Thyroid gland (tissue), 4 donors: ENCODE data around the gene NUDT16L1. TPM values are rescaled to one million over a fixed set of nuclear protein-coding genes. Genes with fewer than 3 reads are reported as not detected.

Experiments used
- DNase-seq, 2 donors: peaks; one replicate each; pipeline ENCODE4 v3.0.0-alpha.2; 2019
- H3K27ac ChIP-seq, 3 donors: fragments of 200-600 bp; sonication (generic); 1 replicate in 2 of 3; 2 replicates in 1 of 3; pipeline ENCODE4 v1.5.1; 2016 to 2019; ENCODE audit warnings: mild to moderate bottlenecking in 1 of 3, moderate library complexity in 1 of 3
- H3K27me3 ChIP-seq: fragments of 200-600 bp; sonication (generic); one replicate; pipeline ENCODE4 v1.5.1; 2019
- H3K36me3 ChIP-seq, 2 donors: fragments of 200-600 bp; sonication (generic); one replicate each; pipeline ENCODE4 v1.5.1; 2016 to 2019
- H3K4me1 ChIP-seq, 2 donors: fragments of 200-600 bp; sonication (generic); one replicate each; pipeline ENCODE4 v1.5.1; 2017 to 2019
- H3K4me3 ChIP-seq, 3 donors: fragments of 200-600 bp; sonication (generic); replicated peaks in 1 of 3; 1 replicate in 2 of 3; 2 replicates in 1 of 3; pipeline ENCODE4 v1.5.1; 2016; ENCODE audit warnings: mild to moderate bottlenecking in 1 of 3
- H3K9me3 ChIP-seq: fragments of 200-600 bp; sonication (generic); one replicate; pipeline ENCODE4 v1.5.1; 2017
- CTCF ChIP-seq, 6 experiments: fragments of 200-600 bp in 3 of 6; fragments of 450-650 bp in 3 of 6; sonication (generic) in 3 of 6; IDR thresholded peaks; one replicate each; pipeline ENCODE4 v1.5.1; 2016 to 2019; ENCODE audit warnings: antibody characterized with exemption in 6 of 6, mild to moderate bottlenecking in 2 of 6, inconsistent platforms in 1 of 6, moderate library complexity in 1 of 6
- POLR2A ChIP-seq, 2 donors: fragments of 450-650 bp; IDR thresholded peaks; one replicate each; pipeline ENCODE4 v1.6.1; 2017; ENCODE audit warnings: antibody characterized with exemption in 2 of 2, mild to moderate bottlenecking in 2 of 2, moderate library complexity in 1 of 2
- WGBS, 2 donors: methylation state at CpG; one replicate each; pipeline ENCODE4 v1.1.5; 2017; 5-methylcytosine and 5-hydroxymethylcytosine counted together
- intact Hi-C: fragments of 100-400 bp; cut with DNase I; formaldehyde crosslinking; loops from one replicate; pipeline ENCODE4 v1.15.1; 2023
- total RNA-seq, 4 donors: library from RNA; depleted of rRNA; stranded (reverse); fragments of >200 nt; gene quantifications; one replicate each; pipeline ENCODE4 v1.2.3, GENCODE V29; 2016

NUDT16L1 gene
- total RNA-seq, 4 donors from 2014 or later: 27.0 to 61.1 (median 38.9) TPM

- WGBS, 2 donors: 37 to 39% methylated on average over 8 of the region's 8 CpGs
- Histone ChIP-seq H3K27me3 (no peaks in the 10 kb centered on the region), H3K27ac (peak overlapping the region; percentile 18 to 41 (median 39)), H3K9me3 (no peaks in the 10 kb centered on the region), H3K4me3 (no peak overlapping the region), H3K36me3 (peaks cover 10 to 14% of the 10 kb centered on the region in 2 donors), H3K4me1 (no peaks in the 10 kb centered on the region)
- DNase-seq: peak; percentile 75 to 76
- intact Hi-C loops: no loop called here
- TF ChIP-seq POLR2A (IDR thresholded peaks at IDR 0.05) (no peak), CTCF (IDR thresholded peaks at IDR 0.05) (no peak)
These were observed 11.1 kb downstream of the NUDT16L1 start for GRCh38 chr16:4704491-4704890.

GRCh38 chr16:4704913-4705312, 11.6 kb downstream of the NUDT16L1 start:
- H3K4me3 ChIP-seq: no peak overlapping the region
- no peaks in the 10 kb centered on the region for H3K4me1 ChIP-seq
- no peak for TF ChIP-seq CTCF (IDR thresholded peaks at IDR 0.05)
- TF ChIP-seq POLR2A (IDR thresholded peaks at IDR 0.05): no peak
- no peak for DNase-seq
- H3K36me3 ChIP-seq: peaks cover 10% of the 10 kb centered on the region in 2 donors
- no peaks in the 10 kb centered on the region for H3K9me3 ChIP-seq
- H3K27ac ChIP-seq: peak overlapping the region in 1 of 3 donors; percentile 39
- intact Hi-C loops: no loop called here
- WGBS, 2 donors: 90 to 97% methylated on average over 8 to 10 of the region's 14 CpGs
- H3K27me3 ChIP-seq: no peaks in the 10 kb centered on the region

GRCh38 chr16:4706871-4707270, 13.5 kb downstream of the NUDT16L1 start:
- no peak for TF ChIP-seq POLR2A (IDR thresholded peaks at IDR 0.05)
- TF ChIP-seq CTCF (IDR thresholded peaks at IDR 0.05): no peak
- no peak for DNase-seq
- H3K27me3 ChIP-seq: no peaks in the 10 kb centered on the region
- WGBS, 2 donors: 86 to 89% methylated on average over 7 of the region's 7 CpGs
- no peak overlapping the region for H3K4me3 ChIP-seq
- intact Hi-C loops: no loop called here
- peaks cover 2 to 7% of the 10 kb centered on the region in 2 donors for H3K36me3 ChIP-seq
- H3K4me1 ChIP-seq: no peaks in the 10 kb centered on the region
- H3K9me3 ChIP-seq: no peaks in the 10 kb centered on the region
- H3K27ac ChIP-seq: no peak overlapping the region

GRCh38 chr16:4709481-4709880, 16.1 kb downstream of the NUDT16L1 start:
- no peaks in the 10 kb centered on the region for H3K4me1 ChIP-seq
- H3K4me3 ChIP-seq: no peak overlapping the region
- 94 to 96% methylated on average over 4 of the region's 4 CpGs for WGBS, 2 donors
- H3K9me3 ChIP-seq: no peaks in the 10 kb centered on the region
- no peak overlapping the region for H3K27ac ChIP-seq
- intact Hi-C loops: no loop called here
- no peak for DNase-seq
- H3K27me3 ChIP-seq: no peaks in the 10 kb centered on the region
- H3K36me3 ChIP-seq: peaks cover 12 to 15% of the 10 kb centered on the region in 2 donors
- TF ChIP-seq POLR2A (IDR thresholded peaks at IDR 0.05): no peak
- TF ChIP-seq CTCF (IDR thresholded peaks at IDR 0.05): no peak

GRCh38 chr16:4713663-4714501, 20.5 kb downstream of the NUDT16L1 start:
- H3K4me1 ChIP-seq: no peaks in the 10 kb centered on the region
- H3K9me3 ChIP-seq: no peaks in the 10 kb centered on the region
- intact Hi-C loops: no loop called here
- TF ChIP-seq CTCF (IDR thresholded peaks at IDR 0.05): no peak
- TF ChIP-seq POLR2A (IDR thresholded peaks at IDR 0.05): no peak
- H3K4me3 ChIP-seq: no peak overlapping the region
- peaks cover 15 to 20% of the 10 kb centered on the region in 2 donors for H3K36me3 ChIP-seq
- WGBS, 2 donors: 86 to 88% methylated on average over 16 to 18 of the region's 18 CpGs
- no peaks in the 10 kb centered on the region for H3K27me3 ChIP-seq
- no peak overlapping the region for H3K27ac ChIP-seq
- DNase-seq: no peak
